ENCODE results near the gene AVPI1.
A peak's percentile ranks its signal among the peaks of the same experiment; 100 is the strongest.
"Not testable (repeated sequence)": the region's sequence is repeated elsewhere in the genome, so short reads cannot be mapped to it uniquely, and the experiment has no call there.

Gene AVPI1

GRCh38 chr10:97711640-97712572 is 24.9 kb upstream of the AVPI1 start:
- FAIRE-seq = no peak

GRCh38 chr10:97708976-97709946 is 22.2 kb upstream of the AVPI1 start:
- peak; percentile 58 for FAIRE-seq

- no peak for FAIRE-seq
These were observed 21.1 kb upstream of the AVPI1 start for GRCh38 chr10:97708167-97708566.

GRCh38 chr10:97707134-97707861 is 20.3 kb upstream of the AVPI1 start:
- no peak for FAIRE-seq

- no peak for FAIRE-seq
These were observed 18.1 kb upstream of the AVPI1 start for GRCh38 chr10:97705006-97705670.

GRCh38 chr10:97704341-97704740 is 17.3 kb upstream of the AVPI1 start:
- no peak for FAIRE-seq

GRCh38 chr10:97703398-97704067 is 16.5 kb upstream of the AVPI1 start:
- no peak for FAIRE-seq

- no peak for FAIRE-seq
These were observed 14.5 kb upstream of the AVPI1 start for GRCh38 chr10:97701438-97702069.

- FAIRE-seq = not testable (repeated sequence)
These were observed 11.1 kb upstream of the AVPI1 start for GRCh38 chr10:97698072-97698655.

- no peak for FAIRE-seq
These were observed 3.1 kb upstream of the AVPI1 start for GRCh38 chr10:97690133-97690532.

GRCh38 chr10:97689559-97690020 is 2.5 kb upstream of the AVPI1 start:
- FAIRE-seq = no peak

- no peak for FAIRE-seq
These were observed 1.0 kb upstream of the AVPI1 start for GRCh38 chr10:97687785-97688781.

GRCh38 chr10:97686301-97686961 is 610 bp downstream of the AVPI1 start:
- FAIRE-seq = no peak

GRCh38 chr10:97685395-97685958 is 1.6 kb downstream of the AVPI1 start:
- FAIRE-seq = no peak

GRCh38 chr10:97684866-97685394 is 2.1 kb downstream of the AVPI1 start:
- no peak for FAIRE-seq

- not testable (repeated sequence) for FAIRE-seq
These were observed 2.7 kb downstream of the AVPI1 start for GRCh38 chr10:97684368-97684713.

- FAIRE-seq = no peak
These were observed 3.3 kb downstream of the AVPI1 start for GRCh38 chr10:97683556-97684367.
